Heart left ventricle (tissue), 13 donors: Measurements from ENCODE around the gene FABP3.

ENCODE experiments used
- CTCF ChIP-seq, 12 donors: fragments of 200-600 bp; sonication (generic) in 4 of 12; IDR thresholded peaks; one replicate each; pipeline versions ENCODE4 v1.5.0 to v1.8.0; 2018 to 2022; ENCODE audit warnings: antibody characterized with exemption in 12 of 12, mild to moderate bottlenecking in 5 of 12
- POLR2A ChIP-seq, 2 donors: fragments of 450-650 bp; IDR thresholded peaks; one replicate each; pipeline ENCODE4 v1.6.1; 2017; ENCODE audit warnings: antibody characterized with exemption in 2 of 2, mild to moderate bottlenecking in 2 of 2, moderate library complexity in 2 of 2
- donor health status: ischemic (EF 13 %, LVEDD 7.1; RV severe dilation, severe dysfunction).
- donor health status: DM: no; HTN: yes; CAD: no.
- donor health status: DM: no; HTN: no; CAD: no.
- donor health status: ischemic (EF 25% LVEDD 6.9; RV normal size, moderate dysfunction).
- donor health status: ischemic (EF 25% LVEDD 5.7; RV mildly dilated, moderate dysfunction).
- donor health status: ischemic (EF 35%, LVEDD 5.7; RV mildly dilated, moderate dysfunction).
- donor health status: nonischemic (EF 11% LVEDD 7.7; RV severe dilation, severe dysfunction).
- donor health status: DM: yes; HTN: yes; CAD: no.
- donor health status: PGD.
- donor health status: ischemic (EF 29% LVEDD 5.4; RV normal size, mild dysfunction).
- donor health status: nonischemic (EF 23%, LVEDD 6.1; RV moderate dilation, normal function).

GRCh38 chr1:31414980-31415370 lies 42.1 kb upstream of the FABP3 start:
- TF ChIP-seq CTCF (IDR thresholded peaks at IDR 0.05), result no peak
- TF ChIP-seq POLR2A (IDR thresholded peaks at IDR 0.05), result no peak
